Measurements from ENCODE around the gene PLEKHA5.

Gene PLEKHA5

GRCh38 chr12:19129122-19129485 is 429 bp upstream of the PLEKHA5 start:
- DNase-seq, result no peak

- peak; percentile 51 for DNase-seq
Observed at GRCh38 chr12:19130224-19131024, 891 bp downstream of the PLEKHA5 start.

GRCh38 chr12:19131025-19131444 is 1.5 kb downstream of the PLEKHA5 start:
- DNase-seq, result peak; percentile 51

- DNase-seq, result no peak
Observed at GRCh38 chr12:19138551-19138950, 9.0 kb downstream of the PLEKHA5 start.

- no peak for DNase-seq
Observed at GRCh38 chr12:19138956-19139355, 9.4 kb downstream of the PLEKHA5 start.

- DNase-seq, result no peak
Observed at GRCh38 chr12:19139615-19140194, 10.2 kb downstream of the PLEKHA5 start.

GRCh38 chr12:19140381-19141236 is 11.1 kb downstream of the PLEKHA5 start:
- DNase-seq, result no peak

- no peak for DNase-seq
Observed at GRCh38 chr12:19142499-19142898, 13.0 kb downstream of the PLEKHA5 start.

GRCh38 chr12:19144287-19144686 is 14.8 kb downstream of the PLEKHA5 start:
- DNase-seq, result no peak

GRCh38 chr12:19144985-19145384 is 15.5 kb downstream of the PLEKHA5 start:
- DNase-seq, result no peak

GRCh38 chr12:19148860-19149259 is 19.3 kb downstream of the PLEKHA5 start:
- no peak for DNase-seq

GRCh38 chr12:19150273-19150900 is 20.9 kb downstream of the PLEKHA5 start:
- no peak for DNase-seq

GRCh38 chr12:19151298-19151697 is 21.8 kb downstream of the PLEKHA5 start:
- DNase-seq, result no peak

- no peak for DNase-seq
Observed at GRCh38 chr12:19153396-19153795, 23.9 kb downstream of the PLEKHA5 start.

GRCh38 chr12:19154686-19155085 is 25.2 kb downstream of the PLEKHA5 start:
- no peak for DNase-seq

- no peak for DNase-seq
Observed at GRCh38 chr12:19155981-19156734, 26.6 kb downstream of the PLEKHA5 start.

GRCh38 chr12:19158923-19159322 is 29.4 kb downstream of the PLEKHA5 start:
- DNase-seq, result no peak

GRCh38 chr12:19161216-19161615 is 31.7 kb downstream of the PLEKHA5 start:
- no peak for DNase-seq

GRCh38 chr12:19165451-19165850 is 35.9 kb downstream of the PLEKHA5 start:
- DNase-seq, result no peak

GRCh38 chr12:19166387-19166786 is 36.9 kb downstream of the PLEKHA5 start:
- no peak for DNase-seq

GRCh38 chr12:19166956-19167355 is 37.4 kb downstream of the PLEKHA5 start:
- DNase-seq, result no peak

- no peak for DNase-seq
Observed at GRCh38 chr12:19167708-19168107, 38.2 kb downstream of the PLEKHA5 start.

Measured in midbrain (tissue), 1 donor.